K562 (cell line): Measurements from ENCODE around the gene RC3H2. TPM values are rescaled to one million over a fixed set of nuclear protein-coding genes. Genes with fewer than 3 reads are reported as not detected.

Experiments
- ATAC-seq: fragments of 200-7000 bp; cut with Tn5 transposase; 3 replicates; pipeline ENCODE4 v1.9.1; 2020; ENCODE audit warnings: moderate library complexity
- BruUV-seq: library from RNA; stranded (reverse); fragments of 400-500 nt; replicated peaks from 2 replicates; lab custom pipeline; 2021; lab: Mats Ljungman, UMichigan
- CTCF ChIA-PET: fragments of 300-600 bp; formaldehyde crosslinking; extraction: SDS; loops from one replicate; lab custom pipeline; 2021; ENCODE audit warnings: low intra/inter-chr PET ratio; lab: Yijun Ruan, JAX
- POLR2A ChIA-PET: fragments of 300-600, 350-650 bp; sonication (Branson Sonifier 250); formaldehyde crosslinking; extraction: SDS; loops from one replicate; lab custom pipeline; 2021; ENCODE audit warnings: antibody characterized with exemption, inconsistent platforms; lab: Yijun Ruan, JAX
- DNase-seq, 4 experiments: peaks; one replicate each; pipeline versions ENCODE4 v3.0.0 to v3.0.0-alpha.2; 2011 to 2018; ENCODE audit warnings: low spot score in 3 of 4, mixed read lengths in 3 of 4; ENCODE audit errors: extremely low read depth in 1 of 4
- FAIRE-seq: peaks from 2 replicates; lab custom pipeline; 2011; peaks lifted over from hg19 to GRCh38; lab: Jason Lieb, UNC
- H2AFZ ChIP-seq: 2 replicates; pipeline ENCODE4 v1.6.0; 2011; ENCODE audit warnings: low read depth, low read length, control low read depth, inconsistent platforms
- H3K27ac ChIP-seq: fragments of 200-600 bp; 3 replicates; pipeline ENCODE4 v1.8.0; 2011; ENCODE audit warnings: low read depth, mild to moderate bottlenecking, control low read depth, inconsistent platforms, low read length, moderate library complexity, mixed read lengths; ENCODE audit errors: extremely low read depth
- H3K27me3 ChIP-seq, 2 experiments: fragments of 300-600 bp in 1 of 2; 2 replicates in 1 of 2; 3 replicates in 1 of 2; pipeline versions ENCODE4 v1.6.0 to v1.8.0; 2011; ENCODE audit warnings: inconsistent platforms in 2 of 2, low read length in 2 of 2, mild to moderate bottlenecking in 1 of 2, mixed read lengths in 1 of 2, moderate library complexity in 1 of 2; ENCODE audit not compliant: control insufficient read depth in 2 of 2, insufficient read depth in 2 of 2
- H3K36me3 ChIP-seq: fragments of 300-600 bp; 3 replicates; pipeline ENCODE4 v1.8.0; 2011; ENCODE audit warnings: mild to moderate bottlenecking, low read length, inconsistent platforms; ENCODE audit not compliant: control insufficient read depth, insufficient read depth
- H3K4me1 ChIP-seq, 2 experiments: fragments of 200-600 bp in 1 of 2; replicated peaks in 1 of 2; 2 replicates in 1 of 2; 3 replicates in 1 of 2; pipeline versions ENCODE4 v1.5.1 to v1.8.0; 2011; ENCODE audit warnings: inconsistent platforms in 2 of 2, low read length in 2 of 2, mild to moderate bottlenecking in 1 of 2, mixed read lengths in 1 of 2, moderate library complexity in 1 of 2; ENCODE audit not compliant: control insufficient read depth in 2 of 2, insufficient read depth in 2 of 2
- H3K4me2 ChIP-seq: 2 replicates; pipeline ENCODE4 v1.6.1; 2011; ENCODE audit warnings: low read length, control low read depth, inconsistent platforms, mixed read lengths; ENCODE audit not compliant: insufficient read depth
- H3K4me3 ChIP-seq: fragments of 200-600 bp; sonication (generic), shearing (Covaris generic); 2 replicates; pipeline ENCODE4 v1.5.1; 2016; ENCODE audit warnings: control low read depth, inconsistent platforms
- H3K79me2 ChIP-seq: fragments of 200-600 bp; 3 replicates; pipeline ENCODE4 v1.8.0; 2011; ENCODE audit warnings: low read length, inconsistent platforms; ENCODE audit not compliant: control insufficient read depth, insufficient read depth
- H3K9ac ChIP-seq, 2 experiments: 2 replicates each; pipeline versions ENCODE4 v1.6.0 to v1.6.1; 2011; ENCODE audit warnings: low read depth in 2 of 2, low read length in 2 of 2, control low read depth in 1 of 2, inconsistent platforms in 1 of 2, mild to moderate bottlenecking in 1 of 2, mixed read lengths in 1 of 2; ENCODE audit not compliant: insufficient read depth in 1 of 2
- H3K9me1 ChIP-seq: one replicate; pipeline ENCODE4 v1.6.0; 2011; ENCODE audit warnings: inconsistent platforms, mild to moderate bottlenecking, low read length, moderate library complexity; ENCODE audit not compliant: control insufficient read depth, insufficient read depth
- H3K9me3 ChIP-seq: replicated peaks from 2 replicates; pipeline ENCODE4 v1.5.1; 2011; ENCODE audit warnings: low read depth, low read length, inconsistent platforms; ENCODE audit not compliant: control insufficient read depth, insufficient read depth
- H4K20me1 ChIP-seq: replicated peaks from 2 replicates; pipeline ENCODE4 v1.6.1; 2011; ENCODE audit warnings: low read length, inconsistent platforms, mixed read lengths; ENCODE audit not compliant: control insufficient read depth, insufficient read depth
- CBX3 ChIP-seq, 2 experiments: IDR thresholded peaks; 1 replicate in 1 of 2; 2 replicates in 1 of 2; pipeline ENCODE4 v1.6.1; 2012; ENCODE audit warnings: inconsistent platforms in 2 of 2, low read length in 2 of 2, borderline replicate concordance in 1 of 2, control low read depth in 1 of 2
- COPS2 ChIP-seq: fragments of 450-650 bp; conservative IDR thresholded peaks from 2 replicates; pipeline ENCODE4 v1.6.1; 2016; ENCODE audit warnings: mild to moderate bottlenecking, moderate library complexity
- HIVEP1 ChIP-seq: fragments of 250-450 bp; sonication (Bioruptor Pico); IDR thresholded peaks from 2 replicates; pipeline ENCODE4 v1.4.0; 2020; ENCODE audit warnings: mild to moderate bottlenecking
- MTF1 ChIP-seq: fragments of 250-450 bp; sonication (Bioruptor Pico); IDR thresholded peaks from 2 replicates; pipeline ENCODE4 v1.9.0; 2021; ENCODE audit warnings: moderate library complexity, mild to moderate bottlenecking, inconsistent platforms, borderline replicate concordance
- SPI1 ChIP-seq: IDR thresholded peaks from 2 replicates; pipeline ENCODE4 v1.6.1; 2011; ENCODE audit warnings: low read depth, low read length, control low read depth, borderline replicate concordance
- TFE3 ChIP-seq: fragments of 450-650 bp; formaldehyde crosslinking; IDR thresholded peaks from 2 replicates; pipeline ENCODE4 v1.4.0; 2020; ENCODE audit warnings: mild to moderate bottlenecking, mixed read lengths
- WGBS: fragments of 100-300 bp; shearing (Covaris generic); methylation state at CpG from one replicate; pipeline ENCODE4 v1.1.6; 2016; ENCODE audit warnings: low coverage, mixed read lengths; ENCODE audit not compliant: insufficient coverage; ENCODE audit errors: missing lambda C conversion rate; 5-methylcytosine and 5-hydroxymethylcytosine counted together
- in situ Hi-C: fragments of 300-500 bp; cut with MboI; formaldehyde crosslinking; loops from 4 replicates; pipeline ENCODE4 v1.15.0; 2018; ENCODE audit warnings: inconsistent platforms, mixed read lengths
- intact Hi-C: fragments of 100-400 bp; cut with micrococcal nuclease; formaldehyde crosslinking; loops from 2 replicates; pipeline ENCODE4 v1.14.2; 2022
- polyA plus RNA-seq, 8 experiments: library from polyadenylated mRNA; depleted of rRNA in 4 of 8; stranded (reverse) in 5 of 8; unstranded in 3 of 8; fragments of >200 nt; fragmentation: Nextera tagmentation in 2 of 8; fragmentation: Illumina TruSeq in 1 of 8; extraction: Ambion mirVana in 2 of 8; extraction: Trizol in 1 of 8; gene quantifications; 2 replicates each; pipeline versions ENCODE4 v1.2.1 to v1.2.3, GENCODE V29; 2011 to 2014; ENCODE audit warnings: inconsistent platforms in 1 of 8, missing spikeins in 1 of 8
- total RNA-seq, 7 experiments: library from RNA; depleted of rRNA in 6 of 7; stranded (reverse); fragments of >200 nt in 6 of 7; fragmentation: Illumina TruSeq in 2 of 7; extraction: Trizol in 2 of 7; gene quantifications; 2 replicates each; pipeline versions ENCODE4 v1.2.1 to v1.2.3, GENCODE V29; 2011 to 2021; ENCODE audit warnings: low replicate concordance in 1 of 7

Gene RC3H2
- total and polyA plus RNA-seq, 9 of the 15 experiments (the other 6 are each of a cell fraction or from before 2014, with no cell fraction given), result 5.6 to 35.4 (median 18.6) TPM

GRCh38 chr9:122816163-122816867, 88.8 kb downstream of the RC3H2 start:
- Histone ChIP-seq H3K27me3 (no peaks in the 10 kb centered on the region), H3K9ac (no peak overlapping the region), H3K4me2 (no peak overlapping the region), H3K9me1 (no peaks in the 10 kb centered on the region), H3K9me3 (no peaks in the 10 kb centered on the region), H3K36me3 (peaks cover 34% of the 10 kb centered on the region; the same call in 2 of the 3 replicates), H2AFZ (no peak overlapping the region), H3K27ac (no peak overlapping the region), H4K20me1 (no peaks in the 10 kb centered on the region), H3K4me3 (no peak overlapping the region), H3K79me2 (peaks cover 4% of the 10 kb centered on the region; the same call in 1 of the 3 replicates), H3K4me1 (peaks cover 0 to under 1% of the 10 kb centered on the region in 2 experiments; a peak in 2 of 5 replicates)
- DNase-seq (no peak), ATAC-seq (no peak), FAIRE-seq (no peak)
- WGBS, result 78% methylated on average over 17 of the region's 17 CpGs
- TF ChIP-seq TFE3 (CRISPR knock-in tag) (no peak), MTF1 (CRISPR knock-in tag) (no peak), SPI1 (no peak), HIVEP1 (CRISPR knock-in tag) (no peak), COPS2 (no peak), CBX3 (IDR thresholded peaks at IDR 0.05; ENCODE audit: borderline replicate concordance in 1 of 2, low read length in 2 of 2) (no peak)
- BruUV-seq, result no TSS peak
- CTCF ChIA-PET, result no interaction called here
- POLR2A ChIA-PET, result interaction anchor here (0.7 to 0.9 kb wide), 2 partner anchors 176 to 439 kb away, joined by 3 read pairs; no protein-coding TSS in a partner anchor
- intact Hi-C loops (no loop called here), in situ Hi-C loops (loop anchor here (10.0 kb wide), 1 partner anchor 692 kb away; no protein-coding TSS in a partner anchor)
